GM12865 (cell line): ENCODE results near the gene SLC22A5.

Experiments
- DNase-seq: peaks from one replicate; pipeline ENCODE4 v3.0.0; 2010; ENCODE audit warnings: low read depth
- H3K4me3 ChIP-seq: 2 replicates; pipeline ENCODE4 v1.5.1; 2011; ENCODE audit warnings: mild to moderate bottlenecking, low read depth, low read length, control low read depth
- TF ChIP-seq, protein P1 (sequence below): IDR thresholded peaks from 2 replicates; pipeline ENCODE4 v1.5.1; 2011; ENCODE audit warnings: low read length, control low read depth, low read depth, inconsistent platforms; ENCODE audit not compliant: insufficient read depth; ENCODE audit errors: missing control alignments

SLC22A5 gene

DNA sequence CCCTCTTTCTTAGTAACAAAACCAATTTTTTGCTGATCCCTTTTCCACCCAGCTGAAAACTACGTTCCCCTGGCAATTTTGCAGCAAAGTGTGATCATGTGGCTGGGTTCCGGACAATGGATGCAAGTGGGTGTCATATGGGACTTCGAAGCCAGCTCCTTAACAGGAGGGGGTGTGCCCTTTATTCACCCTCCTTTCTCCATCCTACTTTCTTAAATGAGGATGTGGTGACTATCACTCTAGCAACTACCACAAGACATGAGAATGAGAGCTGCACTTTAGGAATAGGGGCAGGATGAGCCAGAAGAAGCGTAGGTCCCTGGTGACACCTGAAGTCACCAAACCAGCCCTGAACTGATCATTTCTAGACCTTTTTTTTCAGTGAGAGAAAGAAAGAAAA lies 62.1 kb downstream of the SLC22A5 start:
- DNase-seq = no peak

DNA sequence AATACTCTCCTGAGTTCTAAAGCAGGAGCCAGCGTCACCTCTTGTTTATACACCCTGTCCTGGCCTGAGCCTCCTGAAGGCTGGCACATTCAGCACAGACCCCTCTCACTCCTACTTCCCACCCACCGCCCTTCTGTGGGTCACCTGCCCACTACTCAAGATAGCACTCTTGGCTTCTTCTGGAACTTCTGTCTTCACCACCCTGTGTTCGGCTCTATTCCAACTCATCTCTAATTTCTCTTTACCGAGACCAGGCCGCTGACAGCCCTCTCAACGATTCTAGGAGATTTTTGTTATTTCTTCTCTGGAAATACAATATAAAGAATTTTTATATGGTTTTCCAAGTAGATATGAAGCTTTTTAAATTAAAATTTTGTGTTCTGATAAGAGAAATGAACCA lies 63.6 kb downstream of the SLC22A5 start:
- TF ChIP-seq, protein P1, sequence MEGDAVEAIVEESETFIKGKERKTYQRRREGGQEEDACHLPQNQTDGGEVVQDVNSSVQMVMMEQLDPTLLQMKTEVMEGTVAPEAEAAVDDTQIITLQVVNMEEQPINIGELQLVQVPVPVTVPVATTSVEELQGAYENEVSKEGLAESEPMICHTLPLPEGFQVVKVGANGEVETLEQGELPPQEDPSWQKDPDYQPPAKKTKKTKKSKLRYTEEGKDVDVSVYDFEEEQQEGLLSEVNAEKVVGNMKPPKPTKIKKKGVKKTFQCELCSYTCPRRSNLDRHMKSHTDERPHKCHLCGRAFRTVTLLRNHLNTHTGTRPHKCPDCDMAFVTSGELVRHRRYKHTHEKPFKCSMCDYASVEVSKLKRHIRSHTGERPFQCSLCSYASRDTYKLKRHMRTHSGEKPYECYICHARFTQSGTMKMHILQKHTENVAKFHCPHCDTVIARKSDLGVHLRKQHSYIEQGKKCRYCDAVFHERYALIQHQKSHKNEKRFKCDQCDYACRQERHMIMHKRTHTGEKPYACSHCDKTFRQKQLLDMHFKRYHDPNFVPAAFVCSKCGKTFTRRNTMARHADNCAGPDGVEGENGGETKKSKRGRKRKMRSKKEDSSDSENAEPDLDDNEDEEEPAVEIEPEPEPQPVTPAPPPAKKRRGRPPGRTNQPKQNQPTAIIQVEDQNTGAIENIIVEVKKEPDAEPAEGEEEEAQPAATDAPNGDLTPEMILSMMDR = no peak
- no peak for DNase-seq
- H3K4me3 ChIP-seq = no peak overlapping the region

More for the DNA sequence above, 62.1 kb downstream of the SLC22A5 start:
- TF ChIP-seq, protein P1 = no peak
- H3K4me3 ChIP-seq = no peak overlapping the region

DNA sequence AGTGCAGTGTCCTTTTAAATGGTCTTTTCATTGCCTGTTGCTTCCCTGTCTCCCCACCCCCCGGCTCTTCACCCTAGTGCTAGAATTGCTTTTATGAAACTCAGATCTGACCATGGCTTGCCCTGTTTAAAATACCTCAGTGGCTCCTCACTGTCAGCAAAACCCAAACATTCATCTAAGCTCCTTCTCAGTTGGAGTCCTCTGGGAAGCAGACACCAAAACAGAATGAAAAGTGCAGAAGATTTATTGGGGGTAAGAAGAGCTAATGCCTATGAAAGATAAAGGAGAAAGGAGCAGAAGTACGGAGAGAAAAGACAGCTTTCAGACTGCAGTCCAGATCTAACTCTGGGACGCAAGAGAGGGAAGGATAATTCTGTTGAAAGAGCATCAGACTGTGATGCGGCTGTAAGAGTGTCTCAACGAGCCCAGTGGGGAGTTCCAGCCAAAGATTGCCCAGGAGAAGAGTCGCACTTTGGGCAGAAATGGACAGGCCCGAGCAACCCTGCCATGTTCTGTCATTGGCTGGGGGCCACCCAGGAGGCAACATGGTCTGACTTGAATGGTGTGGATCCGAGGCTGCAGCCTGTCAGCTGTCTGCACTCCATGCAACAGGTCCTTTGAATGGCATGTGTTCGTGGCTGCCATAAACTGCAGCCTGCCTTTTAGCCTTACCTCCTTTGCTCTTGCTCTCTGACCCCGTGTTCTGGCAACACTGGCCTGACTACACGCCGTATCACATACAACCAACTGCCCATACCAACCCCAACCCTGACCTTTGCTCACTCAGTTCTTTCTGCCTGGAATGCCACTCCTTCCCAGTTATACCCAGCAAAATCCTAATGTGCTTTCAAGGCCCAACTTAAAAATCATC lies 65.1 kb downstream of the SLC22A5 start:
- TF ChIP-seq, protein P1 = no peak
- no peak overlapping the region for H3K4me3 ChIP-seq
- no peak for DNase-seq

DNA sequence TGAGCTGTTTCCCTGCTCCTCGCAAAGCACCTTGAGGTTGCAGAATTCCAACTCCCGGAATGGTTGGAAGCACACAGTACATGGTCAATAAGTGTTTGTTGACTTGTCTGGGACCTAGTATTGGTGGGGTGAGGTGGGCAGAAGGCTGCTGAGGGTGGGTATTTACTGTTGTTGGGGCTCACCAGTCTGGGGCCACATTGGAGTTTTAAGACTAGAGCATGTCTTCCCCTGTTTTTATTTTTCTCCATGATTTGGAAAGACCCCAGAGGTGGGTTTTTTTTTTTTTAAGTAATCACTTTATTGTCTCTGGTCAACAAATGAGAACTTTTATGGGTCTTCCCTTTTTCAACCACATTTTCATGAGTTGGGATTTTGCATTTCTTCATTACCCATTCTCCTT lies 65.9 kb downstream of the SLC22A5 start:
- no peak overlapping the region for H3K4me3 ChIP-seq
- DNase-seq = no peak
- TF ChIP-seq, protein P1 = no peak

DNA sequence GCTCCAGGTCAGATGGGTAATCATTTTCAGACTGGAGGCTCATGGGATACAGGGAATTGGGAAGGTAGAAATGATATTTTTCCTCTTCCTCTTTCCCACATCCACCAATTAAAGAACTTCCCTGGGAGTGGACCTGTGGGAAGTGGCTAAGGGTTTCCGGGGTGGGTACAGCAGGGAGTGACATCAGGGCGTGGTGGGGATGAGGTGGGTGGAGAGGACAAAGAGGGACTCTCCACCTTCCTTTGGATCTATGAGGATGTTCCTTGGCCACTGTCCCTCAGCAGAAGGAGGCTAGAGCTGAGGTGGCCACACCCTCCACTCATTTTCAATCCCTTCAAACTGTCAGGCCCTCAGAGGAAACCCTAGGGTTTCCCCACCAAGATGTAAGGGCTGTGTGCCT lies 66.4 kb downstream of the SLC22A5 start:
- no peak for DNase-seq
- no peak overlapping the region for H3K4me3 ChIP-seq
- TF ChIP-seq, protein P1 = no peak

DNA sequence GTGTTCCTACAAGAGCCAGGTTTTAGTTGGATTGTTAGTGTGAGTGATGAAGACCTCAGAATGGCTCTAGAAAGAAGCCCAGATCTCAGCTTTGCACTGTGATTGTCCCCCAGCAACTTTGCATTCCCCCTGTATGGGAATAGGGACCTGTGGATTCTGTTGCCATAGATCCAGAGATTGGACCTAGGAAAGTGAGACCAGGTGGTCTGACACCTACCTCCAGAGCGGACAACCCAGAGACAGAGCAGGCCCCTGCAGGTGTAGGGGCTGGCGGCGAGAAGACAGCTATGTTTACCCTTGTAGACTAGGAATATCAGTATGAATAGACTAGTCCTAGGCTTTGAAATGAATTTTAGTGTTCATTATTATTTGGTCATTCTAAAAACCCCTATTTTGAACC lies 67.4 kb downstream of the SLC22A5 start:
- TF ChIP-seq, protein P1 = no peak
- no peak overlapping the region for H3K4me3 ChIP-seq
- DNase-seq = no peak
